ENCODE measurements around the gene POLR2A.

The POLR2A gene

GRCh38 chr17:7509937-7510336, 25.8 kb downstream of the POLR2A start:
- H3K27me3 ChIP-seq (ENCODE audit: control insufficient read depth in 1 of 2, insufficient read depth in 2 of 2, low read length in 2 of 2), result no peaks in the 10 kb centered on the region
- no peak overlapping the region for H3K9ac ChIP-seq (ENCODE audit: low read length in 2 of 2)
- H3K9me3 ChIP-seq (ENCODE audit: control insufficient read depth in 2 of 2, low read length in 2 of 2), result no peaks in the 10 kb centered on the region
- H3K27ac ChIP-seq (ENCODE audit: low read length), result no peak overlapping the region
- H3K4me3 ChIP-seq (ENCODE audit: low read length in 2 of 2), result no peak overlapping the region
- H3K4me1 ChIP-seq (ENCODE audit: control insufficient read depth, insufficient read depth, low read length), result no peaks in the 10 kb centered on the region
- H3K36me3 ChIP-seq (ENCODE audit: control insufficient read depth in 2 of 2, insufficient read depth in 2 of 2, low read length in 2 of 2), result peaks cover 50 to 54% of the 10 kb centered on the region in 2 donors

- H3K27me3 ChIP-seq (ENCODE audit: control insufficient read depth in 1 of 2, insufficient read depth in 2 of 2, low read length in 2 of 2), result no peaks in the 10 kb centered on the region
- no peaks in the 10 kb centered on the region for H3K9me3 ChIP-seq (ENCODE audit: control insufficient read depth in 2 of 2, low read length in 2 of 2)
- H3K27ac ChIP-seq (ENCODE audit: low read length), result no peak overlapping the region
- no peaks in the 10 kb centered on the region for H3K4me1 ChIP-seq (ENCODE audit: control insufficient read depth, insufficient read depth, low read length)
- H3K9ac ChIP-seq (ENCODE audit: low read length in 2 of 2), result no peak overlapping the region
- H3K36me3 ChIP-seq (ENCODE audit: control insufficient read depth in 2 of 2, insufficient read depth in 2 of 2, low read length in 2 of 2), result peaks cover 50% of the 10 kb centered on the region in 2 donors
- H3K4me3 ChIP-seq (ENCODE audit: low read length in 2 of 2), result no peak overlapping the region
These were observed 26.9 kb downstream of the POLR2A start for GRCh38 chr17:7511108-7511507.

GRCh38 chr17:7512105-7512504, 27.9 kb downstream of the POLR2A start:
- Histone ChIP-seq H3K9ac (ENCODE audit: low read length in 2 of 2) (no peak overlapping the region), H3K9me3 (ENCODE audit: control insufficient read depth in 2 of 2, low read length in 2 of 2) (no peaks in the 10 kb centered on the region), H3K36me3 (ENCODE audit: control insufficient read depth in 2 of 2, insufficient read depth in 2 of 2, low read length in 2 of 2) (peaks cover 45 to 48% of the 10 kb centered on the region in 2 donors), H3K4me3 (ENCODE audit: low read length in 2 of 2) (no peak overlapping the region), H3K27me3 (ENCODE audit: control insufficient read depth in 1 of 2, insufficient read depth in 2 of 2, low read length in 2 of 2) (no peaks in the 10 kb centered on the region), H3K4me1 (ENCODE audit: control insufficient read depth, insufficient read depth, low read length) (no peaks in the 10 kb centered on the region), H3K27ac (ENCODE audit: low read length) (no peak overlapping the region)

GRCh38 chr17:7512824-7513540, 28.8 kb downstream of the POLR2A start:
- Histone ChIP-seq H3K27me3 (ENCODE audit: control insufficient read depth in 1 of 2, insufficient read depth in 2 of 2, low read length in 2 of 2) (no peaks in the 10 kb centered on the region), H3K27ac (ENCODE audit: low read length) (no peak overlapping the region), H3K9ac (ENCODE audit: low read length in 2 of 2) (no peak overlapping the region), H3K36me3 (ENCODE audit: control insufficient read depth in 2 of 2, insufficient read depth in 2 of 2, low read length in 2 of 2) (peaks cover 43 to 48% of the 10 kb centered on the region in 2 donors), H3K4me1 (ENCODE audit: control insufficient read depth, insufficient read depth, low read length) (no peaks in the 10 kb centered on the region), H3K9me3 (ENCODE audit: control insufficient read depth in 2 of 2, low read length in 2 of 2) (no peaks in the 10 kb centered on the region), H3K4me3 (ENCODE audit: low read length in 2 of 2) (no peak overlapping the region)

GRCh38 chr17:7513850-7514419, 29.8 kb downstream of the POLR2A start:
- Histone ChIP-seq H3K4me1 (ENCODE audit: control insufficient read depth, insufficient read depth, low read length) (no peaks in the 10 kb centered on the region), H3K27ac (ENCODE audit: low read length) (no peak overlapping the region), H3K36me3 (ENCODE audit: control insufficient read depth in 2 of 2, insufficient read depth in 2 of 2, low read length in 2 of 2) (peaks cover 34 to 41% of the 10 kb centered on the region in 2 donors)

GRCh38 chr17:7515911-7516610, 31.9 kb downstream of the POLR2A start:
- Histone ChIP-seq H3K27ac (ENCODE audit: low read length) (no peak overlapping the region), H3K9me3 (ENCODE audit: control insufficient read depth in 2 of 2, low read length in 2 of 2) (no peaks in the 10 kb centered on the region), H3K27me3 (ENCODE audit: control insufficient read depth in 1 of 2, insufficient read depth in 2 of 2, low read length in 2 of 2) (no peaks in the 10 kb centered on the region), H3K4me1 (ENCODE audit: control insufficient read depth, insufficient read depth, low read length) (no peaks in the 10 kb centered on the region), H3K36me3 (ENCODE audit: control insufficient read depth in 2 of 2, insufficient read depth in 2 of 2, low read length in 2 of 2) (peaks cover 23 to 27% of the 10 kb centered on the region in 2 donors), H3K9ac (ENCODE audit: low read length in 2 of 2) (no peak overlapping the region), H3K4me3 (ENCODE audit: low read length in 2 of 2) (no peak overlapping the region)

More at GRCh38 chr17:7513850-7514419, 29.8 kb downstream of the POLR2A start:
- Histone ChIP-seq H3K4me3 (ENCODE audit: low read length in 2 of 2) (no peak overlapping the region), H3K27me3 (ENCODE audit: control insufficient read depth in 1 of 2, insufficient read depth in 2 of 2, low read length in 2 of 2) (no peaks in the 10 kb centered on the region), H3K9ac (ENCODE audit: low read length in 2 of 2) (no peak overlapping the region), H3K9me3 (ENCODE audit: control insufficient read depth in 2 of 2, low read length in 2 of 2) (no peaks in the 10 kb centered on the region)

GRCh38 chr17:7523033-7523432, 38.9 kb downstream of the POLR2A start:
- H3K9me3 ChIP-seq (ENCODE audit: control insufficient read depth in 2 of 2, low read length in 2 of 2), result no peaks in the 10 kb centered on the region
- no peaks in the 10 kb centered on the region for H3K4me1 ChIP-seq (ENCODE audit: control insufficient read depth, insufficient read depth, low read length)
- no peak overlapping the region for H3K4me3 ChIP-seq (ENCODE audit: low read length in 2 of 2)
- no peak overlapping the region for H3K9ac ChIP-seq (ENCODE audit: low read length in 2 of 2)
- no peaks in the 10 kb centered on the region for H3K27me3 ChIP-seq (ENCODE audit: control insufficient read depth in 1 of 2, insufficient read depth in 2 of 2, low read length in 2 of 2)
- no peaks in the 10 kb centered on the region for H3K36me3 ChIP-seq (ENCODE audit: control insufficient read depth in 2 of 2, insufficient read depth in 2 of 2, low read length in 2 of 2)
- no peak overlapping the region for H3K27ac ChIP-seq (ENCODE audit: low read length)

GRCh38 chr17:7528842-7529241, 44.7 kb downstream of the POLR2A start:
- Histone ChIP-seq H3K9ac (ENCODE audit: low read length in 2 of 2) (no peak overlapping the region), H3K36me3 (ENCODE audit: control insufficient read depth in 2 of 2, insufficient read depth in 2 of 2, low read length in 2 of 2) (no peaks in the 10 kb centered on the region), H3K9me3 (ENCODE audit: control insufficient read depth in 2 of 2, low read length in 2 of 2) (no peaks in the 10 kb centered on the region), H3K4me1 (ENCODE audit: control insufficient read depth, insufficient read depth, low read length) (no peaks in the 10 kb centered on the region), H3K27me3 (ENCODE audit: control insufficient read depth in 1 of 2, insufficient read depth in 2 of 2, low read length in 2 of 2) (no peaks in the 10 kb centered on the region), H3K4me3 (ENCODE audit: low read length in 2 of 2) (no peak overlapping the region), H3K27ac (ENCODE audit: low read length) (no peak overlapping the region)

GRCh38 chr17:7530023-7530900, 46.1 kb downstream of the POLR2A start:
- H3K27ac ChIP-seq (ENCODE audit: low read length), result no peak overlapping the region
- H3K9me3 ChIP-seq (ENCODE audit: control insufficient read depth in 2 of 2, low read length in 2 of 2), result no peaks in the 10 kb centered on the region

GRCh38 chr17:7538050-7538449, 53.9 kb downstream of the POLR2A start:
- Histone ChIP-seq H3K9ac (ENCODE audit: low read length in 2 of 2) (no peak overlapping the region), H3K27ac (ENCODE audit: low read length) (no peak overlapping the region)

More at GRCh38 chr17:7530023-7530900, 46.1 kb downstream of the POLR2A start:
- Histone ChIP-seq H3K4me1 (ENCODE audit: control insufficient read depth, insufficient read depth, low read length) (no peaks in the 10 kb centered on the region), H3K36me3 (ENCODE audit: control insufficient read depth in 2 of 2, insufficient read depth in 2 of 2, low read length in 2 of 2) (no peaks in the 10 kb centered on the region), H3K27me3 (ENCODE audit: control insufficient read depth in 1 of 2, insufficient read depth in 2 of 2, low read length in 2 of 2) (no peaks in the 10 kb centered on the region), H3K4me3 (ENCODE audit: low read length in 2 of 2) (no peak overlapping the region), H3K9ac (ENCODE audit: low read length in 2 of 2) (no peak overlapping the region)

More at GRCh38 chr17:7538050-7538449, 53.9 kb downstream of the POLR2A start:
- H3K27me3 ChIP-seq (ENCODE audit: control insufficient read depth in 1 of 2, insufficient read depth in 2 of 2, low read length in 2 of 2), result peaks cover 0 to 3% of the 10 kb centered on the region in 2 donors
- no peaks in the 10 kb centered on the region for H3K36me3 ChIP-seq (ENCODE audit: control insufficient read depth in 2 of 2, insufficient read depth in 2 of 2, low read length in 2 of 2)
- no peak overlapping the region for H3K4me3 ChIP-seq (ENCODE audit: low read length in 2 of 2)
- peaks cover 0 to 5% of the 10 kb centered on the region in 2 donors for H3K9me3 ChIP-seq (ENCODE audit: control insufficient read depth in 2 of 2, low read length in 2 of 2)
- H3K4me1 ChIP-seq (ENCODE audit: control insufficient read depth, insufficient read depth, low read length), result no peaks in the 10 kb centered on the region
